Endothelial cell (in vitro differentiated cells): ENCODE results near the gene SVOPL. TPM values are rescaled to one million over a fixed set of nuclear protein-coding genes. Genes with fewer than 3 reads are reported as not detected.

Experiments used
- DNase-seq: peaks from one replicate; pipeline ENCODE4 v3.0.0; 2021; ENCODE audit warnings: low spot score
- H3K27ac Mint-ChIP-seq: one replicate; pipeline ENCODE4 v1.8.0; 2021; ENCODE audit warnings: mixed read lengths, inconsistent platforms; ENCODE audit not compliant: unreplicated experiment
- H3K27me3 Mint-ChIP-seq: one replicate; pipeline ENCODE4 v1.8.0; 2021; ENCODE audit warnings: mild to moderate bottlenecking, moderate library complexity, mixed read lengths, inconsistent platforms; ENCODE audit not compliant: unreplicated experiment
- H3K36me3 Mint-ChIP-seq: one replicate; pipeline ENCODE4 v1.8.0; 2021; ENCODE audit warnings: mild to moderate bottlenecking, low read depth, mixed read lengths, inconsistent platforms; ENCODE audit not compliant: unreplicated experiment
- H3K4me1 Mint-ChIP-seq: one replicate; pipeline ENCODE4 v1.8.0; 2021; ENCODE audit warnings: mild to moderate bottlenecking, mixed read lengths, inconsistent platforms; ENCODE audit not compliant: unreplicated experiment
- H3K4me3 Mint-ChIP-seq: one replicate; pipeline ENCODE4 v1.8.0; 2021; ENCODE audit warnings: mild to moderate bottlenecking, mixed read lengths, inconsistent platforms; ENCODE audit not compliant: unreplicated experiment
- H3K9me3 Mint-ChIP-seq: one replicate; pipeline ENCODE4 v1.8.0; 2021; ENCODE audit warnings: mixed read lengths, inconsistent platforms; ENCODE audit not compliant: unreplicated experiment
- CTCF ChIP-seq: fragments of 200-600 bp; sonication (generic); IDR thresholded peaks from one replicate; pipeline ENCODE4 v1.5.0; 2021; ENCODE audit warnings: antibody characterized with exemption; ENCODE audit not compliant: unreplicated experiment
- total RNA-seq: library from RNA; stranded (reverse); fragmentation: NEBNext Ultra II Directional; extraction: Animal tissue kit (Norgen Biotek cat#: 25700); gene quantifications from one replicate; pipeline ENCODE4 v1.2.1, GENCODE V29; 2021; ENCODE audit not compliant: unreplicated experiment

The SVOPL gene
- total RNA-seq, 1 donor from 2014 or later: not detected

- no peak overlapping the region for H3K4me3 Mint-ChIP-seq
- H3K27me3 Mint-ChIP-seq: no peaks in the 10 kb centered on the region
- H3K27ac Mint-ChIP-seq: no peak overlapping the region
- H3K36me3 Mint-ChIP-seq: no peaks in the 10 kb centered on the region
- H3K4me1 Mint-ChIP-seq: no peaks in the 10 kb centered on the region
- no peak for DNase-seq
- no peak for TF ChIP-seq CTCF
- H3K9me3 Mint-ChIP-seq: no peaks in the 10 kb centered on the region
Measured at GRCh38 chr7:138684340-138684739, 16.8 kb downstream of the SVOPL start.

- Mint-ChIP-seq H3K4me1 (no peaks in the 10 kb centered on the region), H3K4me3 (no peak overlapping the region), H3K27me3 (no peaks in the 10 kb centered on the region), H3K9me3 (no peaks in the 10 kb centered on the region), H3K36me3 (no peaks in the 10 kb centered on the region), H3K27ac (no peak overlapping the region)
- TF ChIP-seq CTCF: no peak
- DNase-seq: no peak
Measured at GRCh38 chr7:138679793-138680192, 21.4 kb downstream of the SVOPL start.

- Mint-ChIP-seq H3K4me3 (no peak overlapping the region), H3K36me3 (no peaks in the 10 kb centered on the region), H3K4me1 (no peaks in the 10 kb centered on the region), H3K9me3 (no peaks in the 10 kb centered on the region), H3K27me3 (no peaks in the 10 kb centered on the region), H3K27ac (no peak overlapping the region)
- no peak for TF ChIP-seq CTCF
- no peak for DNase-seq
Measured at GRCh38 chr7:138670594-138670993, 30.6 kb downstream of the SVOPL start.

- Mint-ChIP-seq H3K4me1 (no peaks in the 10 kb centered on the region), H3K27me3 (peaks cover 2% of the 10 kb centered on the region), H3K4me3 (no peak overlapping the region), H3K9me3 (no peaks in the 10 kb centered on the region), H3K27ac (no peak overlapping the region), H3K36me3 (no peaks in the 10 kb centered on the region)
- no peak for TF ChIP-seq CTCF
- DNase-seq: no peak
Measured at GRCh38 chr7:138669364-138669763, 31.8 kb downstream of the SVOPL start.

- no peak overlapping the region for H3K27ac Mint-ChIP-seq
- peaks cover 2% of the 10 kb centered on the region for H3K4me1 Mint-ChIP-seq
Measured at GRCh38 chr7:138668946-138669345, 32.2 kb downstream of the SVOPL start.

More at GRCh38 chr7:138668946-138669345, 32.2 kb downstream of the SVOPL start:
- Mint-ChIP-seq H3K4me3 (no peak overlapping the region), H3K9me3 (no peaks in the 10 kb centered on the region), H3K27me3 (peaks cover 2% of the 10 kb centered on the region), H3K36me3 (no peaks in the 10 kb centered on the region)
- no peak for TF ChIP-seq CTCF
- DNase-seq: no peak
